Fibroblast of the aortic adventitia (primary cell): ENCODE results near the gene PLCD3. TPM values are rescaled to one million over a fixed set of nuclear protein-coding genes. Genes with fewer than 3 reads are reported as not detected.
"Not testable (repeated sequence)": the region's sequence is repeated elsewhere in the genome, so short reads cannot be mapped to it uniquely, and the experiment has no call there.

Experiments used
- DNase-seq: peaks from one replicate; pipeline ENCODE4 v3.0.0-alpha.2; 2010; ENCODE audit warnings: low read depth
- H3K4me3 ChIP-seq: 2 replicates; pipeline ENCODE4 v1.5.1; 2011; ENCODE audit warnings: low read depth, mild to moderate bottlenecking, control low read depth, low read length, moderate library complexity
- CTCF ChIP-seq: IDR thresholded peaks from 2 replicates; pipeline ENCODE4 v1.5.1; 2011; ENCODE audit warnings: mild to moderate bottlenecking, low read length, control low read depth, inconsistent platforms; ENCODE audit not compliant: insufficient read depth
- total RNA-seq: library from RNA; depleted of rRNA; stranded (reverse); fragments of >200 nt; gene quantifications from 2 replicates; pipeline ENCODE4 v1.2.3, GENCODE V29; 2012; ENCODE audit warnings: low replicate concordance

The PLCD3 gene
- total RNA-seq, 1 donor = 86.3 TPM

GRCh38 chr17:45127548-45128300, 4.6 kb downstream of the PLCD3 start:
- peak; percentile 60 for DNase-seq
- no peak overlapping the region for H3K4me3 ChIP-seq
- no peak for TF ChIP-seq CTCF

GRCh38 chr17:45127207-45127547, 5.1 kb downstream of the PLCD3 start:
- no peak for DNase-seq
- no peak overlapping the region for H3K4me3 ChIP-seq
- no peak for TF ChIP-seq CTCF

GRCh38 chr17:45125509-45125908, 6.8 kb downstream of the PLCD3 start:
- no peak for TF ChIP-seq CTCF
- no peak for DNase-seq
- no peak overlapping the region for H3K4me3 ChIP-seq

GRCh38 chr17:45124797-45125122, 7.6 kb downstream of the PLCD3 start:
- H3K4me3 ChIP-seq, DNase-seq: not testable (repeated sequence)

- no peak for TF ChIP-seq CTCF
- H3K4me3 ChIP-seq = no peak overlapping the region
- peak; percentile 82 for DNase-seq
Measured at GRCh38 chr17:45123930-45124796, 8.2 kb downstream of the PLCD3 start.

- DNase-seq = no peak
- H3K4me3 ChIP-seq = no peak overlapping the region
- TF ChIP-seq CTCF = no peak
Measured at GRCh38 chr17:45123076-45123770, 9.1 kb downstream of the PLCD3 start.

- no peak overlapping the region for H3K4me3 ChIP-seq
- no peak for TF ChIP-seq CTCF
- DNase-seq = no peak
Measured at GRCh38 chr17:45121055-45121454, 11.3 kb downstream of the PLCD3 start.
